GM12891 (cell line): Measurements from ENCODE around the gene PRELID3B.

ENCODE experiments used
- PAX5 ChIP-seq: IDR thresholded peaks from 2 replicates; pipeline ENCODE4 v1.6.1; 2011; ENCODE audit warnings: low read length, moderate library complexity, mild to moderate bottlenecking; ENCODE audit not compliant: insufficient read depth, severe bottlenecking
- POLR2A ChIP-seq: IDR thresholded peaks from 2 replicates; pipeline ENCODE4 v1.6.1; 2011; ENCODE audit warnings: low read depth, low read length, control low read depth
- POLR2AphosphoS5 ChIP-seq: IDR thresholded peaks from 2 replicates; pipeline ENCODE4 v1.6.1; 2011; ENCODE audit warnings: low read depth, low read length, control low read depth
- SPI1 ChIP-seq: IDR thresholded peaks from 2 replicates; pipeline ENCODE4 v1.6.1; 2011; ENCODE audit warnings: low read depth, low read length, control low read depth
- TAF1 ChIP-seq: IDR thresholded peaks from 2 replicates; pipeline ENCODE4 v1.6.1; 2011; ENCODE audit warnings: low read depth, low read length, control low read depth

DNA sequence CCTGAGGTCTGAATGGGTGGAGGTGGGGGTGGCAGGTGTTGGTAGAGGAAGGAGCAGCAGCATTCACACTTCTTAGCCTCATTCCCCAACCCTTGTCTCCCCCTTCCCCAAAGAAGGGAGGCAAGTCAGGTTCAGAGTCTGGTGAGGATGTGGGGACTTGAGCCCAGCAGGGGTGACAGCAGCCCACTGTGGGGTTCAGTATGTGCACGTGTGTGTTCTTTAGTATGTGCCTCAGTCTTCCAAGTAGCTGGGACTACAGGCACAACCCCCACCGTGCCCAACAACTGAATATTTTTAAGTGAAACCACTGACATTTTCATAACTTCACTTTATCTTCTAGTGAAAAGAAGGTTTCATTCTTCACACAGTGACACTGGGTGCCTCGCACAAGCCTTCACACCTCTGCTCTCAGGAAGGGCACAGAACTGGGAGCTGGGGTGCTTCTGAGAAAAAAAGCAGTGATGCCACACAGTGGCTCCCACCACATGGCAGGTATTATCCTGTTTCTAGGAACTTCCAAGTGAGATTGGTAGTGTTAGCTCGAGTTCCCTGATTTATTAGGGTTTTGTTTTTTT is 33.4 kb upstream of the PRELID3B start:
- no peak for TF ChIP-seq POLR2A
- TF ChIP-seq POLR2AphosphoS5: no peak
- no peak for TF ChIP-seq SPI1
- no peak for TF ChIP-seq TAF1
- TF ChIP-seq PAX5: no peak
